Superior temporal gyrus (tissue), 1 donor: ENCODE results near the gene CHAT.

Experiments used
- DNase-seq: peaks from one replicate; pipeline ENCODE4 v3.0.0-alpha.2; 2016; ENCODE audit errors: extremely low spot score

CHAT gene

DNA sequence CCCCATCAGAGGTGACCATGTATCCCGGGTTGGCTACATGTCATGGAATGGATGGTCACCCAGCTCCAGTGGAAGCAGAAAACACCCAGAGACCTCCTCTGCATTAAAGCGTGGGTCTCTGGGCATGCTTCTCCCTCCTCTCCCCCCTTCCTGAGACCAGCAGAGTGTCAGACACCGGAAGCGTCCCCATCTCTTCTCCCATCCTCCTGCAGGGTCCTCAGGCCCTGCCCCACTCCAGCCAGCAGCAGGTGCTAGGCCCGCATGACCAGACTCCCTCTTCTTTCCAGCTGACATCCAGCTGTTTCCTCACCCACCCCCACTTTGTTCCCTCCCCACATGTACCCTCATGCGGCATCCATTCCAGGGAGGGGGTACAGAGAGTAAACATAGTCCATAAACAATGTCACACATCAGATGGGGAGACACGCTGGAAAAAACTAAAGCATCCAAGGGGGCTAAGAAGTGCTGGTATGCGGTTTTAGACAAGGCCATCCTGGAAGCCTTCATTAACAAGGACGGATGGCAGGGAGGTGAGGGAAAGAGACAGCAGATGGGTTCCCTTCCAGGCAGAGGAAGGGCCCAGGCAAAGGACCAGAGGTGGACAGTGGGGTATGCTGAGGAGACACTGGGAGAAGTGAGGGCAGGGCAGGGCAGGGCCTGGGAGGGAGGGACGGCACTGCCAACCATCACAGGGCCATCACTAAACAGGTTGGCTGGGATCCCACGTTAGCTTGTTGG is 16.2 kb upstream of the CHAT start:
- no peak for DNase-seq

DNA sequence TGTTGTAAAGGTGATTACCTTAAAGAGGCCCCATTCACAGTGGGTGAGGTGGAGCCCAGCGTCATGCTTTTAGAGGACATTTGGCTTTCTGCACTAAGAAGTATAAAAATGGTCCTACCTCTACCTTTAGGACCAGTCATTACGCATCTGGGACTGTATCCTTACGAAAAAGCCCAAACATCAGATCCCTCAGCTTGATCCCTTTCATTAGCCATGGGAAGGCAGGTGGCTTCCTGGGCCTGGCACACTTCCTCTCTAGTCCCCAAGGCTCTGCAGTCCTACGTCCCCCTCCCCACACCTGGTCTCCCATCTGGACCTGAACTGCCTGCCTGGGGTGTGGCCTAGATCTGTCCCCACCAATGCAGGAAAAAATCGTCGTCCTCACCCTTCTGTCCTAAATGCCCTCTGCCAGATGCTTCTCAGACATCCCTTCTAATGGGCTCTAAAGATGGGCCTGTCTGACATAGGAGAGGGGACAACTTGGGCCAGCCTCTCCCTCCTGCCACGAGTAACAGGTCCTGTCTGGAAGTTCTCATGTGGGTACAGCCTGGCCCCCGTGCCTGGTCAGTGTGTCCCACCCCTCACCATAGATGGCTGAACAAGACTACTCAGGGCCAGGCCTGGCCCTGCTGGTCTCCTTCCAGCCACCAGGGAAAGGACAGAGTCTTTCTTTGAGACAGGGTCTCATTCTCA is 15.5 kb upstream of the CHAT start:
- DNase-seq, result no peak

GRCh38 chr10:49598986-49599385 is 14.9 kb upstream of the CHAT start:
- DNase-seq, result no peak

DNA sequence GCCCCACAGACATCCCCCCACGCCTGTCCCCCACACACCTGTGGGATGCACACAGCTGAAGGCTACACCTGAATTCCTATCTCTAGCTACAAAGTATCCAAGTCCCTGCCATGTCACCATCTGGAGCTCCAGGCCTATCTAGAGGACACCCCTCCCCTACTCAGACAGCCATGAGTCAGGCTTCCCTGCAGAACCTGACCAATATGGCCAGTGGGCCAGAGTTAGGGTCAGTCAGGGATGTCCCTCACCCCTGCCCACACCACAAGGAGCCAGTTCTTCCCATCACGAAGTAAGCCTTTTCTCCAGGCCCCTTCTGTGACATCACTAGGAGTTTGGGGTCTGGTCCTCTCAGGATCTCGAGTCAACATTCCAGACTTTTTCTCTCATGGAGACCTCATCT is 14.3 kb upstream of the CHAT start:
- DNase-seq, result no peak

DNA sequence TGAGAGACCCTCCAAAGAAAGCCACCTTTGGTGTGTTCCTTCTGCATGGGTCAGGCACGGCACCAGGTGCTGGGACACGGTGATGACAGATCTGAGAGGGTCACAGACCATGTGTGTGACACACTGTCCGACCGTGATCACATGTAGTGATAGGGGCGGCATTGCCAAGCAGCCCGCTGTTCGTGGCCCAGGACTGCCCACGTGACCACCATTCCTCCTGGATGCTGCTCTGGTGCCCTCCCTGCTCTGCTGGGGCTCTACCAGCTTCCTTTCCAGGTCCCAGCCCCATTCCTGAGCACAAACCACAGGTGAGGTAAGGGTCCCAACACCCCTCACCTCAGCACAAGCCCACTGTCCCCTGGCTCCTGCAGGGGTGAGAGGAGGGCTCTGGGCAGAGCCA is 13.8 kb upstream of the CHAT start:
- DNase-seq, result no peak

- DNase-seq, result no peak
Measured at GRCh38 chr10:49600781-49601400, 12.9 kb upstream of the CHAT start.

DNA sequence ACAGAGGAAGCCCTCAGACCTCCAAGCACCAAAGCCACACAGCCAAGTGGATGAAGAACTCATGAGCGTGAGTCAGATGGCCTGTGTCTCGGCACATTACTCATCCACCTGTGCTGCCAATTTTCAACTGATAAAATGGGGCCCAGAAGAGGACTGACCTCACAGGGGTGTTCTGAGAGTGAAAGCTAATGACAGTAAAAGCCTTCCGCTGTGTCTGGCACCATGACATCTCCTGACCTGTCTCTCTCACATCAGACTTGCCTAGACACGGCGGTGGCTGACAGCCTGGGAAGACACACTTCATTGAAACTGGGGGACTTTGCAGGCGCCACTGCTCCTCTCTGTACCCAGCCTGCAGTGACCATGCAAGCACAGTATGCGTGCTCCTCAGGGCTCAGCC is 12.0 kb upstream of the CHAT start:
- no peak for DNase-seq

DNA sequence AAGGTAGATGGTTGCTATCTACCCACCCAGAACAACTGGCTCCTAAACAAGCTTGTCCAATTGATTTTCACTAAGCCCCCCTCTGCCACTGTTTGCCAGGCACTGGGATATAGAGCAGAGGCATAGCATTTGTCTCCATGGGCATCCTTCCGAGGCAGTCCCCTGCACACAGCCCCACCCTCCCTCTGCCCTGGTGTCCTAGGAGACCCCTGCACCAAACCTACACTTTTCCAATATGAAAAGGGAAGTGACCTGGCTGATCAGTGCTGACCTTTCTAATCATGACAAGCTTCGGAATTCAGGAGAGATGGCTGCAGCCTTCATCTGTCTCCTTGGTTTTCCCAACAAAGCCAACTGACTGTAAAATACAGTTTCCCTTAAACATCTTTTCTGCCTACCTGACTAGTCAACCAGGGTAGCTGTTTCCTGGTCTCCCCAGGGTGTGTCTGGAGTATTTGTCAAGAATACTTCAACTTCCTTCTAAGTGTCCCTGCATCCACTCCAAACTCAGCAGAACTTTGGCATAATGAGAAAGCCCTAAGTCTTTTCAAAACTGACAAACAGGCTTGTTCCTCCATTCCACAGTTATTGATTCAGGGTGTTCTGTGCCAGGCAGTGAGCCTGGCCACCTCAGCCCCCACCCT is 11.3 kb upstream of the CHAT start:
- DNase-seq, result no peak

DNA sequence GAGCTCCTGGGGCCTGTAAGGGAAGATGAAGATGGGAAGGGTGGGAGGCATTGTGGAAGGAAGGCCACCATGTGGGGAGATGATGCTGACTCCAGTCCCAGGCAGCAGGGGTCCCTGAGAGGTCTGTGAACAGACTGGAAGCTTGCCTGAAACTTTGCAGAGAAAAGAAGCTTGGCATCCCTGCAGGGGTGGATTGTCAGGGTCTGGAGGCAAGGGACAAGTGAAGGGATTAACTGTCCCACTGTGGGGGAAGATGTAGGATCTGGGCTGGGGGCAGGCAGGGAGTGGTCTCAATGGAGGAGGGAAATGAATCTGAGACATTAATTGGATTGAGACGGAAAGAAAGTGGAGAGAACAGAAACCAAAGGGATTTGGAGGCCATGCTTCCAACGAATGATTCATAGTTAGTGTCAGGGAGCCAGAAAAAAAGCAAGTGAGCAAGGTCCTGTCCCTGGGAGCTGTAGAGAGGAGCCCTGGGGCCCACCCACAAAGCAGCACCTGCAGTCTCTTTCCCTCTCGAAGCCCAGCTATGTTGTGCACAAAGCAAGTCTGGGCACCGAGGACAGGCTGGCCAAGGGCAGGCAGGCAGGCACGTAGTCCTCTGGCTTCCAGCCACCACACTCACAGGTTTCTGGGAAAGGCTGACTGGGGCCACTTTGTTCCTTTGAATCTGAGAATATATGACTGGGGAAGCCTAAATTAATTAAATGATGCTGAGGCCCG is 8.5 kb upstream of the CHAT start:
- DNase-seq, result no peak

DNA sequence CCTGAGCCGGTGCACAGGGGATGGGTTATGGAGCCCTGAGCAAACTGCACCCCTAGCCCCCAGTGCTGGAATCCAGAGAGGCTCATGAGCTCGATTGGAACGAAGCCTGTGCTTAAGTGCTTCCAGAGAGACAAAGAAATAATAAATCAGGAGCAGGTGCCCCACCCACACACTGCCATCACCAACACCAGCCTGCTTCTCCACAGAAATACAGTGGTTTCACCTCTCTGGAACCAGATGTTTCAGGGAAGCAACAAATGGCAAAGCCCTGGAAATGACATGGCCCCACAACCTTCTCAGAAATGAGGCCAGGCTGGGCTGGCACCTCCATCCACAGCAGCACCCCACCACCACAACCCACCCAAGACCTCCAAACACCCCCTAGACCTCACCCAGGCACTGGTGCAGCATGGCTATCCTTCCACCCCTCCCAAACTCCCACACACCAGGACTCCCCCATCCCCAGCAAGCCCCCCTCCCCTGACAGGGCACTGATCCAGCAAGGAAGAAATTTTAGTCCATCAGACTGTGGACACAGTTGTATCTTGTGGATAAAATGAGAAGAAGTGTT is 7.8 kb upstream of the CHAT start:
- no peak for DNase-seq

GRCh38 chr10:49606981-49607535 is 6.8 kb upstream of the CHAT start:
- peak; percentile 13 for DNase-seq

- no peak for DNase-seq
Measured at GRCh38 chr10:49608166-49609005, 5.5 kb upstream of the CHAT start.

DNA sequence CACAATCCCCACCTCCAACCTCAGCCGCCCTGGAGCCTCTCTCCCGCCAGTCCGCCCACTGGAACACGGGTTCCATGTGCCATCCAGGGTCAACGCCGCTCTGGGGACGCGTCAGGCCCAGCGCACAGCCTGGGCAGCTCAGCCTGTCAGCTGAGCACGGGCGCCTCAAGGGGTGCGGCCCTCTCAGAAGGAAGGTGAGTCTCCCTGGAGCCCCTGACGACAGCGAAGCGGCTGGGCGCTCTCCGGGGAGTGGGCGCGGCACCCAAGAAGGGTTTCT is 4.9 kb upstream of the CHAT start:
- no peak for DNase-seq

GRCh38 chr10:49609283-49610113 is 4.3 kb upstream of the CHAT start:
- no peak for DNase-seq

DNA sequence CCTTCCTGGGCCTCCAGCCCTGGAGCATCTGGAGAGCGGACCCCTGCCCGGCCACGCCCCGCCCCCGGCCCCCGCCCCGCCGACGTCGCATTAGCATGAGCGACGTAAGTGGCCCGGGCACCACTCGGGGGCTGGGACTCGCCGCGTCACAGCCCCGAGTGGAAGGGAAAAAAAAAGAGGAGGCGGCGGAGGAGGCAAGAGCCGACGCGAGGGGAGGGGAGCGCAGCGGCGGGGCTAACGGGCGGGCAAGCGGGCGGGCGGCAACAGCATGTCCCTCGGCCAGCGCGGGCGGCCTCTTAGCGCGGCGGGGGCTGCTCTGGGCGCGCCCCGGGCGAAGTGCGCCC is 3.8 kb upstream of the CHAT start, which contains the start of gene SLC18A3:
TSS of gene SLC18A3 (plus strand) at position 197 of the 344 bp plus-strand sequence. CDS start 431 bp downstream, outside the sequence.
- no peak for DNase-seq

GRCh38 chr10:49610458-49611165 is 3.2 kb upstream of the CHAT start:
- no peak for DNase-seq

- DNase-seq, result no peak
Measured at GRCh38 chr10:49611166-49611815, 2.5 kb upstream of the CHAT start.

DNA sequence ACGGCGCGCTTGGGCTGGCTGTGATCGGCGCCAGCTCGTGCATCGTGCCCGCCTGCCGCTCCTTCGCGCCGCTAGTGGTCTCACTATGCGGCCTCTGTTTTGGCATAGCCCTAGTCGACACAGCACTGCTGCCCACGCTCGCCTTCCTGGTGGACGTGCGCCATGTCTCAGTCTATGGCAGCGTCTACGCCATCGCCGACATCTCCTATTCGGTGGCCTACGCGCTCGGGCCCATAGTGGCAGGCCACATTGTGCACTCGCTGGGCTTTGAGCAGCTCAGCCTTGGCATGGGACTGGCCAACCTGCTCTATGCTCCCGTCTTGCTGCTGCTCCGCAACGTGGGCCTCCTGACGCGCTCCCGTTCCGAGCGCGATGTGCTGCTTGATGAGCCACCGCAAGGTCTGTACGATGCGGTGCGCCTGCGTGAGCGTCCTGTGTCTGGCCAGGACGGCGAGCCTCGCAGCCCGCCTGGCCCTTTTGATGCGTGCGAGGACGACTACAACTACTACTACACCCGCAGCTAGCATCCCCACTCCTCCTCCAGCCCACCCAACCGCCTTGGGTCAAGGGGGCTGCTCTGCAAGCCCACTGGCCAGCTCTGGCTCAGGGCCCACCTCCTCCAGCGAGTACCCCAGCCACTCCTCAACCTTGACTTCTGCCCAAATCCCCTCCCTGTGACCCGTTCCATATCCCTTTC is 1.9 kb upstream of the CHAT start:
- no peak for DNase-seq
